ENCODE data around the gene RNF32.
"Not testable (repeated sequence)": the region's sequence is repeated elsewhere in the genome, so short reads cannot be mapped to it uniquely, and the experiment has no call there.

Gene RNF32

DNA sequence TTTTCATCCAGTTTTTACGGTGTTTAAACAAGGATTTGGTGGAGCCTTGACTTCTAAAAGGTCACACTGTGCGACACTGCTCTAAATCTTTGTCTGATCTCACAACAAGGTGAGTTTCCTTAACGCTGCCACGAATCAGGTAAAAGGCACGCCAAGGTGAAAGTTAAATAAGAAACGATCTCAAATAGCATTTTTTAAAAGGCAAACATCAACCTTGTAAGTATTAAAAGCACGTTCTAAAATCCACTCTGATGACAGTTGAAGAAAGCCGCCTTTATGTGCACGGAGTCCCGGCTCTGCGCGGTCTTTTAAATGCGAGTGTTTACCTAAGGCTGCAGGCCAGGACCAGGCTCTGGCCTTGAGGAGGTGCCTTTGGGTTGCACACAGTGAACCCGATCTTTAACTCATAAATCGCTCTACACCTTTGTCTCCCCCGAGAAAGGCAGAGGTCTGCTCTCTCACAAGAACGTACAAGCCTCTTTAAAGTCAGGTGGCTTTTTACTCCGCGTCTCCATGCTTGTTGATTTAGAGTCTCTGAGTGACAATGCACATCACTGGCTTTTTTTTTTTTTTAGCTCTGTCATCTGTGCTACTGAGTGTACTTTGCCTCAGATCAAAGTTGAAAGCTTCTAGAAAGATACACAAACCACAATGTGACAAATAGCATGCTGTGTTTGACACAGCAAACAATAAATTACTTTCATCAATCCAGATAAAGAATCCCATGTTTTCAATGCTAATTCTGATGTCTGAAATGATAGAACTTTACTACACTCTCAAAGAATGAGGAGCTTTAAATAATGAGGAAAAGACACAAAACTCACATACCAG, 25.9 kb upstream of the RNF32 start:
- no peak for DNase-seq (ENCODE audit: low read depth in 2 of 2)

DNA sequence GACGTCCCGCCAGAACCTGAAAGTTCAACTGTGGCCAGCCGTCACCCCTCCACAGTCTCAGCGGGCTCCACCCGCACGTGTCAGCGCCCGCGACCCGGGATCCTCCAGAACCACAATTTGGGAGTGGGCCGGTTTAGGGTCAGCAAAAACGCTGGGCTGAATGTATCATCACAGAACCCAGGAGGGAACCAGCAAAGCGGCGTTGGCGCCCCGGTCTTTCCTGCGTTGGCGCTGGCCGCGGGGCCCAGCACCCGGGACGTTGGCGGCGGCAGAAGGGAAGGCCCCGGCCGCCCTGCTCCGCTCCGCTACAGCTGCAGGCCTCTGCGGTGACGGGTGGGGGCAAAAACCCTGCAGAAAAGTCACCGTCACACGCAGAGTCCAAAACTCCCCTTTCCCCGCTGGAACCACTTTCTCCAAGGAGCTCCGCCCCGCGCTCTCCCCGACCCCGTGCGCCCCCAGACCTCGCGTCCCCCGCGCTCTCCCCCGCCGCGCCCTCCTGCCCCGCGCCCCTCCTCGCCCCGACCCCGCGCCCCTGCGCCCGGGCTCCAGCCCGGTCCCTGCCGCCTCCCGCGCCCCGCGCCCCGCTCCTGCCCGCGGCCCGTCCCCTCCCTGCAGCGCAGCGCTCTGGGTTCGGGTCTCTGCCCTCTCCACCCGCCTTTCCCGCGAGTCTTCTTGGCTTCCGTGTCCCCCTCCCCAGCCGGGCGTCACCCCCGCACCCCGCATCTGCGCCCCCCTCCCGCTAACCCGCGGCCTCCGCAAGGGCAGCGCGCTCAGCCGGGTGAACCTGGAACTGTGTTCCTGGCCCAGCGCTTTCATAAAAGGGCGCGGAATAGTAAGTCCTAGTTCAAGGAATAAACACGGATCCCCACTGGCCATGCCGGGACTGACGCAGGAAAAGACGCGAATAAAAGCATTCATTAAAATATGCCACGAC, 24.0 kb upstream of the RNF32 start:
- DNase-seq (ENCODE audit: low read depth in 2 of 2), result no peak

DNA sequence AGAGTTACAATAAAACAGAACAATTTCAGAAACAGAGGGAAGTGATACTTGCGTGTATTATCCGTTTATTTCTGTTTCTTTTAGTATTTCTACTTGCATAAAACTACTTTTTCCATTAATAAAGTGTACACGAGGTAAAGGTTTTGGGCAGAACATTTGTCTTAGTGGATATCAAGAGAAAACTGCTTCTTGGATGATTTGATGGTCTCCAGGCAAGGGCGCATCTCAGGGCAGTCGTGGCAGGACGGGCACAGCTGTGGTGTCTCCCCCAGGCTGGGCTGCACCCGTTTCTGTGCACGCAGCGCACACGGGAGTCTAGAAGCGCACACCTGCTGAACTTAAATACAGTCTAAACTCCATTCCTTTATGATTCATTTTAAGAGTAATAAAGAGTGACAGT, 23.4 kb upstream of the RNF32 start:
- DNase-seq (ENCODE audit: low read depth in 2 of 2), result no peak

DNA sequence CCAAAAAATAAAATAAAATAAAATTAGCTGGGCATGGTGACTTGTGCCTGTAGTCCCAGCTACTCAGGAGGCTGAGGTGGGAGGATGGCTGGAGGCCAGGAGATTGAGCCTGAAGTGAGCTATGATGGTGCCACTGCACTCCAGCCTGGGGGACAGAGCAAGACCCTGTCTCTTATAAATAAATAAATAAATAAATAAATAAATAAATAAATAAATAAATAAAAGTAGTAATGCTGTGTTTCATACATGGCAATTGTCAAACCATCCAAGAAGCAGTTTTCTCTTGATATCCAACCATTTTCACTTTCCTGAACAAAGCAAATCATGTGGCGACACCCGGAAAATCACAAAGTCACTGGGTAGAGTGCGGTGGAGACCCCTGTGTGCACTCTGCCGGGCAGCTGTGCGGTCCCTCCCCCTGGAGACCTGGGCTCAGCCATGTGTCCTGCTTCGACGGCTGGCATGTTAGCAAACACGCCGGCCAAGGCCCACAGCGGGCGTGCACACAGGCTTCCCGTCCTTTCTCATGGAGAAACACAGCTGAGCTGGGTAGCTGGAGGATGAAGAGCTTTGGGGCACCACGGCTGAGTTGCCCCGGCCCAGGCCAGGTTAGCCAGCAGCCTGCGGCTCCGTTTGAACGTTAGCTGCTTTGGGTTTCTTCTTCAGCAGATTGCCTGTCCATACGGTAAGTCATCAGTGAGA, 22.3 kb upstream of the RNF32 start:
- no peak for DNase-seq (ENCODE audit: low read depth in 2 of 2)

DNA sequence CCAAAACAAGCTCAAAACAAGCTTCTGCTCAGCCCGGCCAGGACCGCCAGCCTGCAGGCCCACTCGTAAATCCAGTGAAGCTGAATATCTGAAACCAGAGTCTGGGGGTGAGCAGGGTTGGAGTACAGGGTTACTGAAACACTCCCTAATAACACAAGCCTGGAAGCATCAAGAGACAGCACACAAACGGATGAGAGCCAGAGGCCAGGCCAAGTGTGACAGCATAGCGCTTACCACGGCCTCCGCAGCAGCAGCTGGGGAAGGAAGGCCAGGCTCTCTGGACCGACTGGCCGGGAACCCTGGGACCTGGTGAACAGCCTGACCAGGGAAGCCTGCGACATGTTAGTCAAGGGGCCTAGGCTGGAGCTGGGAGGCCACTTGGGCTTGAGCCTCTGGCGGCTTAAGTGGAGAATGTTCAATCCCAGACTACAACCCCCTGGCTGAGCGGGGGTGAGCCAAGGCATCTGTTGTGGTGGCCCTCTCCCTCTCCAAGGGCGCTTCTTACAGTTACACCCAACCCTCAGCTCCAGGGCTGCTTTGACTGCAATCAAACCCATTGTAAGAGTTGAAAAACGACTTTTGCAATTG, 21.7 kb upstream of the RNF32 start:
- no peak for DNase-seq (ENCODE audit: low read depth in 2 of 2)

DNA sequence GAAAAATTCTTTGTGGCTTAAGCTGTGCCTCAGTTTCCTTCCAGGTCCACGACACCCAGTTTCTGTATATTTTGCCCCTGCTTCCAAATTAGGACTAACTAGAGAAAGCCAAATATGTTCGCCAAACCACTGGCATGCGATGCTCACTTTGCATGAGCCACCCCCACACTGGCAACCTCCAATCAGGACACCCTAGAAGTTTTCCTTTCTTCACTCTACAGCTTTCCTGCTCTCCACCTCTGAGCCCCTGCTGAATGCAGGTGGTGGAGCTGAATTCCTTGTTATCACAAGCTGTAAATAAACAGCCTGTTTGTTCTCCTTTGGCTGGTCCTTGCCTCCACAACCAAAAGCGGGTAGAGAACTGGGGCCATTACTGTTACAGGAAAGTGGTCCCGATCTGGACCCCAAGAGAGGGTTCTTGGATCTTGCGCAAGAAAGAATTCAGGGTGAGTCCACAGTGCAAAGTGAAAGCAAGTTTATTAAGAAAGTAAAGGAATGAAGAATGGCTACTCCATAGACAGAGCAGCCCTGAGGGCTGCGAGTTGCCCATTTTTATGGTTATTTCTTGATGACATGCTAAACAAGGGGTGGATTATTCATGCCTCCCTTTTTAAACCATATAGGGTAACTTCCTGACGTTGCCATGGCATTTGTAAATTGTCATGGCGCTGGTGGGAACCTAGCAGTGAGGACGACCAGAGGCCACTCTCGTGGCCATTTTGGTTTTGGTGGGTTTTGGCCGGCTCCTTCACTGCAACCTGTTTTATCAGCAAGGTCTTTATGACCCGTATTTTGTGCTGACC, 20.9 kb upstream of the RNF32 start:
- DNase-seq (ENCODE audit: low read depth in 2 of 2), result not testable (repeated sequence)

DNA sequence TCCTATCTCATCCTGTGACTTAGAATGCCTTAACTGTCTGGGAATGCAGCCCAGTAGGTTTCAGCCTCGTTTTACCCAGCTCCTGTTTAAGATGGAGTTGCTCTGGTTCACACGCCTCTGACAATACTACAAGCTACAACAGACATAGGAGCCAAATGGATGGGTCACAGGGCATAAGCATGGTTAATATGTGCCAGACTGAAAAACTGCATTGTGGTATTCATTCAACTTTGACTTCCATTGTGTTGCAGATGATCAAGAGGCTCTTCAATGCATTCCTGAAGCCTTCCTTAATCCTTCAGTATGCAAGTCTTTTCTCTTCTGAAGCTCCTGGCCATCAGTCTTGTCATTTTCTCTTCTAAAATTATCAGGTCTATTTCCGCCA, 20.3 kb upstream of the RNF32 start:
- DNase-seq (ENCODE audit: low read depth in 2 of 2), result no peak

DNA sequence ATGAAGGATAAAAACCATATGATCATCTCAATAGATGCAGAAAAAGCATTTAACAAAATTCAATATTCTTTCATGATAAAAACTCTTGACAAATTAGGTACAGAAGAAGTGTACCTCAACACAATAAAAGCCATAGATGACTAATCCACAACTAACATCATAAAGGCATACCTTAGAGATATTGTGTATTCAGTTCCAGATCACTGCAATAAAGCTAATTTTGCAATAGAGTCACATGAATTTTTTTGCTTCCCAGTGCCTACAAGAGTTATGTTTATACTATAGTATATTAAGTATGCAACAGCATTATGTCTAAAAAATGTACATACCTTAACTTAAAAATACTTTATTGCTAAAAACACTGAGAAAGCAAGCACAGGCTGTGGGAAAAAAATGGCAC, 18.9 kb upstream of the RNF32 start:
- no peak for DNase-seq (ENCODE audit: low read depth in 2 of 2)

DNA sequence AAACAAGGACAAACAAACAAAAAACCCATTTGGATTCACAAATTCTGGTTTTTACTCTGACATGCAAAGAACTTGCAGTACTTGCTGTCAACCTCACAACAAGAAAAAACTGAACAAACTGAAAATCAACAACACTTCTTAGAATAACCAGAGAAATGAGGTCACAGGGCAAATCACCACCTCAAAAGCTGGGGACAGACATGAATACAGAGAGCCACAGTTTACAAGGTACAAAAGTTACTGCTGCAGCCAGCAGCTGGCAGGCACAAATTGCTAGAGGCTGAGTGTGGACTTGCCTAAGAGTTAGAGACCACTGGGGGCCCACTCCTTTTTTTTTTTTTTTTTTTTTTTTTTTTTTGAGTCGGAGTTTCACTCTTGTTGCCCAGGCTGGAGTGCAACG, 15.0 kb upstream of the RNF32 start:
- no peak for DNase-seq (ENCODE audit: low read depth in 2 of 2)

DNA sequence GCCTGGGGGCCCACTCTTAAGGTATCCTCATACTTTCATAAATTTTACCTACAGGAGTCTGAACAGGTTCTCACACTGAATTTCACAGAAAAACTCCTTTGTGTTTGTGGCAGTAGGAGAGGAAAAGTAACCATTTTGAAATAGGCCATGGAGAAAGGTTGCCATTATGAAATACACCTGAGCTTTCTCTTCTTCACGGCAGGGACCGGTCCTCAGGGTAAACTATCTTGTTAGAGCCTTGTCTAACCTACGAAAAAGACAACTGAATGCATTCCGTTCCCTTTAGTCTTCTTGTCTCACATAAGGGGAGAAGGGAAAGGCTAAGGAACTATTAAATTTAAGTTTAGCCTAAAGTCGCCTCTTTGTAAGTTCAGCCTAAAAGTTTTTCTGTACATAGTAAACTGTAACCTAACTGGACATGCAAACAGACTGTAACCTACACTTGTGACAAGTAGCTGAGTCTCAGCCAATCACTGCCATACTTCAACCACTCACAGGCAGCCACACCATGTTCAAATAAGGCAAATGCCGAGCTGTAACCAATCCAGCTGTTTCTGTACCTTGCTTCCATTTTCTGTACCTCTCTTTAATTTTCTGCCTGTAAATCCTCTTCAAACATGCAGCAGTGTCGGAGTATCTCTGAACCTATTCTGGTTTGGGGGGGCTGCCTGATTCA, 14.2 kb upstream of the RNF32 start:
- no peak for DNase-seq (ENCODE audit: low read depth in 2 of 2)

DNA sequence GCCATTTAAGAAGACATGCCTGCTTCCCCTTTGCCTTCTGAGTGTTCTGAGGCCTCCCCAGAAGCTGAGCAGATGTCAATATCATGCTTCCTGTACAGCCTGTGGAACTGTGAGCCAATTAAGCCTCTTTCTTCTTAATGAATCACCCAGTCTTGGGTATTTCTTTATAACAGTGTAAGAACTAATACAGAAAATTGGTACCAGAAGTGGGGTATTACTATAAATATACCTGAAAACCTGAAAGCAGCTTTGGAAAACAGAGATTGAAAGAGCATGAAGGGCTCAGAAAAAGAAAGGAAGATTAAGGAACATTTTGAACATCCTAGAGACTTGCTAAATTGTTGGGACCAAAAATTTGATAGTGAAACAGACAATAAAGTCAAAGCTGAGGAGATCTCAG, 12.0 kb upstream of the RNF32 start:
- no peak for DNase-seq (ENCODE audit: low read depth in 2 of 2)

DNA sequence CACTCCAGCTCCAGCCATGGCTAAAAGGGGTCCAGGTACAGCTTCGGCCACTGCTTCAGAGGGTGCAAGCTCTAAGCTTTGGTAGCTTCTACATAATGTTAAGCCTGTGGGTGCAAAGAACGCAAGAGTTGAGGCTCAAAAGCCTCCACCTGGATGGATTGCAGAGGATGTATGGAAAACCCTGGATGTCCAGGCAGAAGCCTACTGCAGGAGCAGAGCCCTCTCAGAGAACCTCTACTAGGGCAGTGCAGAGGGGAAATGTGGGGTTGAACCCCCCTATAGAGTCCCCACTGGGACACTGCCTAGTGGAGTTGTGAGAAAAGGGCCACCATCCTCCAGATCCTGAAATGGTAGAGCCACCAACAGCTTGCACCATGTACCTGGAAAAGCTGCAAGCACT, 10.7 kb upstream of the RNF32 start:
- no peak for DNase-seq (ENCODE audit: low read depth in 2 of 2)

DNA sequence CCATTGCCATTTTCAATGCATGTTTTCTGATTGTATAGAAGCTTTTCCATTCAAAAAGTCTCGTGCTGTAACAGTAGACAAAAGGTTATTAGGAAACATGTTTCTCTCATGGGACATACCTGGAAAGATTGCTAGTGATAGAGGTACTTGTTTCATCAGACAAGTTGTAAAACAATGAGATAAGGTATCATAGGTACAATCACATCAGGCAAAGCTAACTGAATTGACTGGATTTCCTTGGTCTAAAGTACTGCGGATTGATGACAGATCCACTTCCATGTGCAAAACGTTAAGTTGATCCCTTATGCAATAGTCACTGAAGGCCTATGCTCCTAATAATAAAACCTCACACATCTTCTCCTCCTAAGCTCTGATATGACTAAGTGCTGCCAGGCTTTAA, 6.5 kb upstream of the RNF32 start:
- no peak for DNase-seq (ENCODE audit: low read depth in 2 of 2)

DNA sequence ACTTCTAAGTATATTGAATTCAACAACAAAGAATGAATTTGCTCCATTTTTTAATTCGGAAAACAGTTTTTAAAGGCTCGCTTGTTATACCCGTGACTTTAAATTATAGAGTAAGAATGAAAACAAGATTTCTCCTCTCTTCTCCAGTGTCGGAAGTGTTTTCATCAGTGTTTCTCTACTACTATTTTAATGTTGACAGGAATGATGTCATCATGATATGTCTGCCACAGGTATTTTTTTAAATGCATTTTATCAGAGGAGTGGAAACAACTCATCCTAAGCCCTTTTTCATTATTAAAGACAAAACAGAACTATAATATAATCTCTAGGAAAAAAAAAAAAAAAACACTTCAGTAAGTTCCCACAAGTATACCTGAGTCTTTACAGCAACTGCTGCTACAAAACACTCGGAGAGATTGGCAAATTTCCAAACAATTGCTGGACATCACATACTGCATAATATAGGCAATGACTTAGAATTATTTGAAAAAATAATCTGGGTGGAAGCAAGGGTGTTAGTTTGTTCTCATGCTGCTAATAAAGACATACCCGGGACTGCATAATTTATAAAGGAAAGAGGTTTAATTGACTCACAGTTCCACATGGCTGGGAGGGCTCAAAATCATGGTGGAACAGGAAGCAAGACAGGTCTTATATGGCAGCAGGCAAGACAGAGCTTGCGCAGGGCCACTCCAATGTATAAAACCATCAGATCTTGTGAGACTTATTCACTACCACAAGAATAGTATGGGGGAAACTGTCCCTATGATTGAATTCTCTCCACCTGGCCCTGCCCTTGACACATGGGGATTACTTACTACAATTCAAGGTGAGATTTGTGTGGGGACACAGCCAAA, 4.8 kb upstream of the RNF32 start:
- DNase-seq (ENCODE audit: low read depth in 2 of 2), result no peak

DNA sequence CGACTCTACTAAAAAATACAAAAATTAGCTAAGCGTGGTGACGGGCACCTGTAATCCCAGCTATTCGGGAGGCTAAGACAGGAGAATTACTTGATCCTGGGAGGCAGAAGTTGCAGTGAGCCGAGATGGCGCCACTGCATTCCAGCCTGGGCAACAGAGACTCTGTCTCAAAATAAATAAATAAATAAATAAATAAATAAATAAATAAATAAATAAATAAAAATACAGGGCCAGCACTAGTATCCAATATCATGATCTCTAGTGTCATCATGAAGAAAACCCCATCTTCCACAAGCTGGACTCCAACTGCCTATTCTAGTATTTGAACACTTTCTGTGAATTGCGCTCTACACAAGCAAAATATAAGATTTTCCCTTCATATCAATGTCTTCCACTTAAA, 3.5 kb upstream of the RNF32 start:
- not testable (repeated sequence) for DNase-seq (ENCODE audit: low read depth in 2 of 2)

DNA sequence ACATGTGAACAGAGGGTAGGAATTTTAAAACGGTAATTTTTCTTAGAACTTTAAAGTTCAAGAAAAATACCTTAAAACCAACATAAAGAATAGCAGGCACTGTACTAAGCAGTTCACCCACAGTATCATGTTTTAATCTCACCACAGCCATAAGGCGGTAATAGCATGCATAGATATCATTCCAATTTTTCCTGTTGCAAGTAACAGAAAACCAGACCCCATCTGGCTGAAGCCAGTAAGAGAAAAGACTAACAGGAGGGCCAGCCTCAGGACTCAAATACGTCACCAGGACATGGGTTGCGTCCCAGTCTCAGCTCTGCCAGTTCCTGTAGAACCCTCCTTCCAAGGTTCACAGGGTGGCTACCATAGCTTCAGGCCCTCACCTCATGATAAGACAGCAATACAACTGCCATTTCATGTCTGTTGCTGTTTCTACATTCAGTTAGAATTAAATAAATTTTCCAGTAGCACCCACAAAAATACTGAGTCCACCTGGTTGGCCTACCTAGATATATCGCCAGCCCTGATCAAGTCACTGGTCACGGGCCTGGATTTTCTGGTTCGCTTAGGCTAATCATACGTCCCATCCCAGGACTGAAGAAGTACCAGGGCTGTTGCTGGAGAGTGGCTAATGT, 2.0 kb upstream of the RNF32 start:
- no peak for DNase-seq (ENCODE audit: low read depth in 2 of 2)

DNA sequence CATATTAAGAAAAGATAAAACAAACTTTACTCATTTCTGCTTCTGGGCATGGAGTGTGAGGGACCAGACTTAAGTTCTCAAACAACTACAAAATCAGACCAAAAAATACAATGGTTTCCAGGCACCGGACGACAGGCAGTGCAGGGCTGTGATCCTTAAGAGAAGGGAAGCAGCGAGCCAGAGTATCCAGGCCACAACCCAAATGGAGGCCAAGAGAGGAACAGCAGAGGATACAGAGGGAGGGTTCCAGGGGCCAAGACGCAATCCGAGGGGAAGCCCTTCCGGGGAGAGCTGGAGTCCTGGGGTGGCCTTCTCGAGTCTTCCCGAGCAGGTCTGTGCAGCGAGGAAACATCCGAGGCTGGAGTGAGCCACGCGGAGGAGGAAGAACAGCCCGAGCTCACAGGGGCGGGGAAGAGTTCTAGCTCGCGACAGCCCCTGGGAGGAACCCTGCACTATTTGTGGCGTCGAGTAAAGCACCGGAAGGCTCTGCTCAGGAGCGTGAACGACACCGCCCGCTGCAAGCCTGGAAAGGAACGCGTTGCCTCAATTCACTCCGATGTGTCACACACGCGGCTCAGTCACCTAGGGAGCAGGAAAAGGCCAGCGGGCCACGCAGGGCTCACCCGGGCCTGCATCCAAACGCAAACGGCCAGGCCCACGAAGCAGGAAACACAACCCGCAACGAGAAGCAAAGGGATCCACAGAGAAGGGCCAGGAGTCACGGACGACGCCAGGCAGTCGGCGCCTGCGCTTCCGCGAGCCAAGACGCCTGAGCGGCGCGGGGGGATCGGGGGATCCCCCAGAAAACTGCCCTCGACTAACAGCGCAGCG, 933 bp upstream of the RNF32 start:
- no peak for DNase-seq (ENCODE audit: low read depth in 2 of 2)

DNA sequence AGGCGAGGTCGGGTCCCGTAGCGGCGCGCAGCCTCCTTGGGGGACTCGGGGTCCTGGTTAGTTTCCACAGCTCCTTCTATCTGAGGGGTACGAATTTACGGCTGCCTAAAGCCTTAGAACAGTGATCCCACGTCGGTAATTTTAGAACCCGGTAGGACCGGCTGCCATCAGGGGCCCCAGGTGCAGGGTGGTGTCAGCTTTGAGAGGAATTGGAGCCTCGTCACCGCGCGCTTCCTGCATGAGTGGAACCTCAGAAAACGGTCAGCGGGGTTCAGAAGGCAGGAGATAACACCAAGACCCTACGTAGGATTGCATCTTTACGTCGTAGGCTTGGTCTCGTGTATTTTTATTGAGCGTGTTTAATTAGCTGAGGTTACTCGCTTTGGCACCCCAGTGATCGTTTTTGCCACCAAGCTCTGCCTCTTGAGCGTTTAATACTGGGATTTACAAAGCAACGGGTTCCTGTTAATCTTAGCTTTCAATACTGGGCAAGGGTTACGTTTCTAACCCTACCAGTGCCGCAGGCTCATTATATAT, 443 bp downstream of the RNF32 start:
- DNase-seq (ENCODE audit: low read depth in 2 of 2), result peak; percentile 55 to 56
